Pancreas (tissue), 10 donors: ENCODE data around the gene NOS1AP. TPM values are rescaled to one million over a fixed set of nuclear protein-coding genes. Genes with fewer than 3 reads are reported as not detected.

Experiments
- ATAC-seq, 4 donors: fragments of 200-7000 bp; cut with Tn5 transposase; one replicate each; pipeline versions ENCODE4 v1.8.0 to v1.9.1; 2020; ENCODE audit warnings: mild to moderate bottlenecking in 4 of 4, moderate library complexity in 4 of 4
- DNase-seq, 6 donors: peaks; one replicate each; pipeline ENCODE4 v3.0.0-alpha.2; 2020
- FAIRE-seq: peaks from 2 replicates; lab custom pipeline; 2012; peaks lifted over from hg19 to GRCh38; lab: Jason Lieb, UNC
- H3K27ac ChIP-seq, 4 donors: fragments of 200-600 bp; sonication (generic); 1 replicate in 3 of 4; 2 replicates in 1 of 4; pipeline versions ENCODE4 v1.5.0 to v1.8.0; 2020
- H3K27me3 ChIP-seq, 4 donors: fragments of 200-600 bp; one replicate each; pipeline ENCODE4 v1.8.0; 2021
- H3K36me3 ChIP-seq, 3 donors: fragments of 200-600 bp; sonication (generic) in 1 of 3; one replicate each; pipeline versions ENCODE4 v1.5.0 to v1.8.0; 2020 to 2021
- H3K4me1 ChIP-seq, 3 donors: fragments of 200-600 bp; one replicate each; pipeline ENCODE4 v1.8.0; 2021
- H3K4me3 ChIP-seq, 4 donors: fragments of 200-600 bp; sonication (generic) in 2 of 4; one replicate each; pipeline versions ENCODE4 v1.5.0 to v1.8.0; 2020 to 2021
- H3K9me3 ChIP-seq, 4 donors: fragments of 200-600 bp; one replicate each; pipeline ENCODE4 v1.8.0; 2021
- WGBS, 2 donors: extraction: QIAGEN DNeasy Blood & Tissue Kit; methylation state at CpG; one replicate each; pipeline ENCODE4 v1.1.7; 2013; 5-methylcytosine and 5-hydroxymethylcytosine counted together
- intact Hi-C, 3 donors: fragments of 100-400 bp; cut with DNase I; formaldehyde crosslinking; loops; one replicate each; pipeline versions ENCODE4 v1.11.1 to v1.14.2; 2022
- polyA plus RNA-seq, 2 donors: library from polyadenylated mRNA; stranded (reverse); fragments of 200-250 nt; gene quantifications; one replicate each; pipeline ENCODE4 v1.2.3, GENCODE V29; 2013
- total RNA-seq, 6 donors: library from RNA; stranded (reverse); fragmentation: NEBNext Ultra II Directional in 4 of 6; extraction: Animal tissue kit (Norgen Biotek cat#: 25700) in 4 of 6; gene quantifications; one replicate each; pipeline versions ENCODE4 v1.2.1 to v1.2.4, GENCODE V29; 2021 to 2023
- TF ChIP-seq, protein P1 (sequence below), 4 donors: fragments of 200-600 bp; sonication (generic) in 3 of 4; IDR thresholded peaks; one replicate each; pipeline versions ENCODE4 v1.5.0 to v1.8.0; 2021; ENCODE audit warnings: antibody characterized with exemption in 4 of 4
- donor health status: healthy with polysubstance abuse.
- donor health status: DM: no; HTN: no; CAD: no; lungs with moderate emphysema.
- donor health status: DM: no; HTN: no; CAD: no.
- donor health status: control.
- donor health status: control.
- donor health status: Bipolar disorder and iron deficiency.
- donor health status: DM: yes; HTN: yes; CAD: no.
- donor health status: DM: no; HTN: no; CAD: no.
- donor health status: DM: no; HTN: no; CAD: no.
- donor health status: DM: yes; HTN: yes; CAD: no.

The NOS1AP gene
- total and polyA plus RNA-seq, 8 donors, result 0.40 to 2.8 (median 1.7) TPM

DNA sequence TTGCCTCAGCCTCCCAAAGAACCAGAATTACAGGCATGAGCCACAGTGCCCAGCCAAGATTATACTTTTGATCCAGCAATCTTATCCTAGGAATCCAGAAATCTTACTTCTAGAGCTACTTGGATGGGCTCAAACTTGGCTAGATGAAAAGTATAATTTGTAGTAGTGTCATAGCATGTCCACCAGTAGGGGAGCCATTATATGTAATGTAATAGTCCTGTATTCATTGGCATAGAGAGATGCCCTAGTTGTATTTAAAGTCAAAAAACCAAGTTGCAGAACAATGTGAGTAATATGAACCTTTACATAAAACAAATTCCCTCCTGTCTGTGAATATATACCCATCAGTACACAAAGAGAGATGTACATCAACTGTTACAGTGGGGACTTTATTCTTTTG is 83.9 kb downstream of the NOS1AP start:
- intact Hi-C loops, result no loop called here
- no peak overlapping the region for H3K4me3 ChIP-seq

DNA sequence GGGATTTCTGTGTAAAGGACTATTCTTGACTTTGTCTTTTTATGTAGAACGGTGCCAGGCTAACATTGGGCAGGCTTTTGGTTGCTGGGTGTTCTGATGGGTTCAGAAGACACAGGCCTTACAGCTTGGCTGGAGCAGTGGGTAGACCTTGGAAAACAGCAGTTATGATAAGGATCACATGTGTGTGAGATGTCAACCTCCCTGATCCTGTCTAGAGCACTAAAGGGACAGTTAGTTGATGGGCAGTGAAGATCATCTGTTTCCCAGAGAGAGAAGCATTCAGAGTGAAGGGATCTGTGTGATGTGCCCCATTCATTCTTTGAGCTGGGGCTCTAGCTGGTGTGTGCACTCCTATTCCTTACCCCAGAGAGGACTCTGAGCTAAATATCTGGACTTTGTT is 88.0 kb downstream of the NOS1AP start:
- DNase-seq (no peak), FAIRE-seq (no peak), ATAC-seq (no peak)
- H3K4me3 ChIP-seq, result no peak overlapping the region
- no peaks in the 10 kb centered on the region for H3K27me3 ChIP-seq
- 81 to 90% methylated on average over 1 of the region's 1 CpG for WGBS, 2 donors
- TF ChIP-seq, protein P1, sequence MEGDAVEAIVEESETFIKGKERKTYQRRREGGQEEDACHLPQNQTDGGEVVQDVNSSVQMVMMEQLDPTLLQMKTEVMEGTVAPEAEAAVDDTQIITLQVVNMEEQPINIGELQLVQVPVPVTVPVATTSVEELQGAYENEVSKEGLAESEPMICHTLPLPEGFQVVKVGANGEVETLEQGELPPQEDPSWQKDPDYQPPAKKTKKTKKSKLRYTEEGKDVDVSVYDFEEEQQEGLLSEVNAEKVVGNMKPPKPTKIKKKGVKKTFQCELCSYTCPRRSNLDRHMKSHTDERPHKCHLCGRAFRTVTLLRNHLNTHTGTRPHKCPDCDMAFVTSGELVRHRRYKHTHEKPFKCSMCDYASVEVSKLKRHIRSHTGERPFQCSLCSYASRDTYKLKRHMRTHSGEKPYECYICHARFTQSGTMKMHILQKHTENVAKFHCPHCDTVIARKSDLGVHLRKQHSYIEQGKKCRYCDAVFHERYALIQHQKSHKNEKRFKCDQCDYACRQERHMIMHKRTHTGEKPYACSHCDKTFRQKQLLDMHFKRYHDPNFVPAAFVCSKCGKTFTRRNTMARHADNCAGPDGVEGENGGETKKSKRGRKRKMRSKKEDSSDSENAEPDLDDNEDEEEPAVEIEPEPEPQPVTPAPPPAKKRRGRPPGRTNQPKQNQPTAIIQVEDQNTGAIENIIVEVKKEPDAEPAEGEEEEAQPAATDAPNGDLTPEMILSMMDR (IDR thresholded peaks at IDR 0.05), result no peak
- intact Hi-C loops, result no loop called here
- H3K27ac ChIP-seq, result no peak overlapping the region
- no peaks in the 10 kb centered on the region for H3K36me3 ChIP-seq
- peaks cover 4 to 12% (median 9%) of the 10 kb centered on the region in 3 donors for H3K4me1 ChIP-seq
- no peaks in the 10 kb centered on the region for H3K9me3 ChIP-seq

More for the DNA sequence above, 83.9 kb downstream of the NOS1AP start:
- H3K27me3 ChIP-seq, result no peaks in the 10 kb centered on the region
- no peak for DNase-seq
- TF ChIP-seq, protein P1 (IDR thresholded peaks at IDR 0.05), result no peak
- H3K36me3 ChIP-seq, result no peaks in the 10 kb centered on the region
- H3K4me1 ChIP-seq, result no peaks in the 10 kb centered on the region
- FAIRE-seq, result no peak
- ATAC-seq, result no peak
- no peak overlapping the region for H3K27ac ChIP-seq
- no peaks in the 10 kb centered on the region for H3K9me3 ChIP-seq

DNA sequence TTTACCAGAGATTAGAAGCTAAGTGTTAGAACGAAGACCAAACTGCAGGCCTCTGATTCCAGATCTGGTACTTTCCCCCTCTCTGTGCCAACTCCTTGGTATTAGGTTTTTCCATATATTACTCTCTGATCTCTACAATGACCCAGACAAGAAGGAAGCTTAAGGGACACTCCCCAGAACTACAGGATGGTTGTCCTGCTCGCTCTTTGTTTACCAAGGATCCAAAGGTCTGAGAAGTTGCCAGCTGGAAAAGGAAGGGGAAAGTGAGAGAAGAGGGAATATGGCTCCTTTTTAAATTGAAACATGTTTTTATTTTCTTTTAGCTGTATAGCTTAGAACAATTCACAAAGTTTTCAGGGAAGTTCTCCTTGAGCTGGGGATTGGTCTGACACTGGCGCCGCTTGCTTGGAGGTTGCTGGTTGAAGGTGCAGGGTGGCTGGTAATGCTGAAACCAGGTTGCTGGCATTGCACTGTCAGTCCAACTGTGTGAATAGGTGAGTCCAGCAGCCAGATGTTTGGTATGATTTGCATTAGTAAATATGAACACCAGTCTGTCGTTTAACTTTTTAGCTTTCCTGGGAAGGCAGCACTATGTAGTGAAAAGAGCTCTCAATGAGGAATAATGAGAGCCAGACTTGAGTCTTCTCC is 89.3 kb downstream of the NOS1AP start:
- Histone ChIP-seq H3K4me3 (no peak overlapping the region), H3K4me1 (peaks cover 4 to 12% (median 9%) of the 10 kb centered on the region in 3 donors), H3K27me3 (no peaks in the 10 kb centered on the region), H3K27ac (peak overlapping the region in 1 of 4 donors; percentile 39), H3K36me3 (no peaks in the 10 kb centered on the region), H3K9me3 (no peaks in the 10 kb centered on the region)
- TF ChIP-seq, protein P1 (IDR thresholded peaks at IDR 0.05), result no peak
- WGBS, 2 donors, result 34 to 37% methylated on average over 5 of the region's 5 CpGs
- intact Hi-C loops, result no loop called here
- peak; percentile 51 to 71 (median 60) for ATAC-seq
- no peak for FAIRE-seq
- no peak for DNase-seq

DNA sequence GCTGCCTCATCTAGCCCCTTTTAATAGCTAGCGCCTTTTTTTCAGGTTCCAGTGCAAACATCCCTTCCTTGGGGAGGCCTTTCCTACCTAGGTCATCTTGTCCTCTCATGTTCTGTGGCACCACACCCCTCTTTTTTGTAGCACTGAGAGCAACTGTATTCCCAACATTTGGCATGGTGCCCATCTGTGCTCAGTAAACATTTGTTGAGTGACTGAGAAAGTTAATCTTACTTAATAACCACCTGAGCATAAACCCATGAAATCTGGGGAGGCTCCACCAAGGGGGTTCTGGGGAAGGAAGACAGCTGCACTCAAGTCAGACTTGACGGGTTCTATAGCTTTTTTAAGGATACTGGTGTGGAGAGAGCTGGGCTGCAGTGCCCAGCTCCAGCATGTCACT is 90.0 kb downstream of the NOS1AP start:
- no peak for FAIRE-seq
- peak in 2 of 6 donors; percentile 39 to 44 for DNase-seq
- Histone ChIP-seq H3K27me3 (no peaks in the 10 kb centered on the region), H3K4me1 (peaks cover 4 to 12% (median 9%) of the 10 kb centered on the region in 3 donors), H3K36me3 (no peaks in the 10 kb centered on the region), H3K9me3 (no peaks in the 10 kb centered on the region), H3K27ac (no peak overlapping the region), H3K4me3 (no peak overlapping the region)
- 68 to 70% methylated on average over 2 of the region's 2 CpGs for WGBS, 2 donors
- intact Hi-C loops, result no loop called here
- ATAC-seq, result peak; percentile 51 to 83 (median 61)
- TF ChIP-seq, protein P1 (IDR thresholded peaks at IDR 0.05), result no peak

DNA sequence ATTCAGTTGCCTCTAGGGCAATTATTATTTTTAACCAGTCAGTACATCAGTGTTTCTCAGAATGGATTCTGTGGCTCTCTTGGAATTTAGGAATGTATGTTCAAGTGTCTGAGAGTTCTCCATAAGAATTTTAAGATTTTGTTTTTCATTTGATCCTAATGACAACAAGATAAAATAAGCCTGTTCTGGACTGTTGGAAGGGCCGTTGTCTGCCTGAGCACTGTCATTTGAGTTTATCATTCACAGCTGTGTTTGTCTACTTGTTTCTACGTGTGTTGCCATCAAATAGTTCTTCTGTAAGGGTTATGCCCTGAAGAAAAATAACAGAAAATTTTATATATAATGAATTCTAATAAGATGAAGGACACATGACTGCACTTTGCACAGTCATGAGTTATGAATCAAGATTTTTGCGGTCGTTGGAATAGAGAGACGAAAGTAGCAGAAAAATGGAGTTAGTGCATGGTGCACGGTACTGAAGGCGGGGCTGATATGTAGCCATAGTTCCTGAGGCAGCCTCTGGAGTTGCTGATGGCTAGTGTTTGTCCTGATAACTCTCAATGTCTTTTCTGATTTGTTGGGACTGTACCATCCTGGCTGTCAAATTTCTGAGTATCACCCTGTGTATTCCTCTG is 92.5 kb downstream of the NOS1AP start:
- no peak for ATAC-seq
- FAIRE-seq, result no peak
- Histone ChIP-seq H3K4me3 (no peak overlapping the region), H3K4me1 (peaks cover 4 to 12% (median 9%) of the 10 kb centered on the region in 3 donors), H3K27ac (no peak overlapping the region), H3K27me3 (no peaks in the 10 kb centered on the region), H3K9me3 (no peaks in the 10 kb centered on the region), H3K36me3 (no peaks in the 10 kb centered on the region)
- no peak for DNase-seq
- WGBS, 2 donors, result 76 to 83% methylated on average over 7 of the region's 7 CpGs
- TF ChIP-seq, protein P1 (IDR thresholded peaks at IDR 0.05), result no peak
- intact Hi-C loops, result no loop called here
